ENCODE measurements around the gene NNT. TPM values are rescaled to one million over a fixed set of nuclear protein-coding genes. Genes with fewer than 3 reads are reported as not detected.
"Not testable (repeated sequence)": the region's sequence is repeated elsewhere in the genome, so short reads cannot be mapped to it uniquely, and the experiment has no call there.

The NNT gene
- total and polyA plus RNA-seq, 5 donors from 2014 or later = 46.2 to 64.1 (median 49.6) TPM

- no peak overlapping the region for H3K4me3 ChIP-seq (ENCODE audit: low read depth, low read length)
- Mint-ChIP-seq H3K4me1 (peaks cover 0 to 6% (median under 1%) of the 10 kb centered on the region in 4 donors), H3K27me3 (no peaks in the 10 kb centered on the region), H3K27ac (no peak overlapping the region), H3K9me3 (peaks cover 0 to 3% (median 0%) of the 10 kb centered on the region in 7 donors), H3K4me3 (no peak overlapping the region), H3K36me3 (peaks cover 19% of the 10 kb centered on the region)
- H3K36me3 ChIP-seq (ENCODE audit: control insufficient read depth, insufficient read depth, low read length) = no peaks in the 10 kb centered on the region
- no peaks in the 10 kb centered on the region for H3K9me3 ChIP-seq (ENCODE audit: control insufficient read depth in 2 of 2, low read length in 2 of 2)
- DNase-seq (no peak), ATAC-seq (ENCODE audit: low read depth in 2 of 2) (no peak)
- no peak overlapping the region for H3K27ac ChIP-seq (ENCODE audit: insufficient read depth, low read length, poor library complexity, severe bottlenecking)
- H3K27me3 ChIP-seq (ENCODE audit: control insufficient read depth, insufficient read depth, low read length) = no peaks in the 10 kb centered on the region
- H3K4me1 ChIP-seq (ENCODE audit: control insufficient read depth, insufficient read depth, low read length, poor library complexity, severe bottlenecking) = peaks cover 2% of the 10 kb centered on the region
Measured at GRCh38 chr5:43588842-43589241, 14.1 kb upstream of the NNT start.

DNA sequence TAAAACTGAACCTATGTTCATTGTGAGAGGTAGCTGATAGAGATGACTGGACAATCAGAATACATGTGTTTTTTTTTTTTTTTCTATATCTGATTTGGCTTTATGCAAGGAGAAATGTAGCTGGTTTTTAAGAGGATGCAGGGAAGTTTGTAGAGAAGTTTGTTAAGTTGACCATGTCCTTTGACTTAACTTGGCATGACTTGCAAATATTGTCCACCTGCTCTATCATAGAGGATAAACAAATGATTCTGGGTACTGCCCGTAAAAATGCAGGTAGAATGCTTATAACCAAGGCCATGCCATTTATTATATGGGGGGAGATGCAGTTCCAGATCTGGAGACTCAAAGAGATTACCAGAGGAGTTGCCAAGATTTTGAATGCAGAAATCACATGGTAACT is 13.7 kb upstream of the NNT start:
- H3K27me3 ChIP-seq (ENCODE audit: control insufficient read depth, insufficient read depth, low read length) = no peaks in the 10 kb centered on the region
- H3K4me1 Mint-ChIP-seq = peaks cover 0 to 6% (median under 1%) of the 10 kb centered on the region in 4 donors
- no peak overlapping the region for H3K4me3 ChIP-seq (ENCODE audit: low read depth, low read length)
- H3K36me3 ChIP-seq (ENCODE audit: control insufficient read depth, insufficient read depth, low read length) = no peaks in the 10 kb centered on the region
- H3K9me3 ChIP-seq (ENCODE audit: control insufficient read depth in 2 of 2, low read length in 2 of 2) = no peaks in the 10 kb centered on the region
- peaks cover 2% of the 10 kb centered on the region for H3K4me1 ChIP-seq (ENCODE audit: control insufficient read depth, insufficient read depth, low read length, poor library complexity, severe bottlenecking)
- H3K4me3 Mint-ChIP-seq = no peak overlapping the region
- no peak overlapping the region for H3K27ac Mint-ChIP-seq
- H3K27ac ChIP-seq (ENCODE audit: insufficient read depth, low read length, poor library complexity, severe bottlenecking) = no peak overlapping the region
- H3K27me3 Mint-ChIP-seq = no peaks in the 10 kb centered on the region
- H3K9me3 Mint-ChIP-seq = peaks cover 0 to 3% (median 0%) of the 10 kb centered on the region in 7 donors
- no peak for ATAC-seq (ENCODE audit: low read depth in 2 of 2)
- H3K36me3 Mint-ChIP-seq = peaks cover 19% of the 10 kb centered on the region
- no peak for DNase-seq

GRCh38 chr5:43590700-43591099 is 12.3 kb upstream of the NNT start:
- Mint-ChIP-seq H3K27ac (no peak overlapping the region), H3K4me1 (peaks cover 0 to 6% (median under 1%) of the 10 kb centered on the region in 4 donors), H3K36me3 (peaks cover 19% of the 10 kb centered on the region), H3K9me3 (peaks cover 0 to 3% (median 0%) of the 10 kb centered on the region in 7 donors), H3K4me3 (no peak overlapping the region), H3K27me3 (no peaks in the 10 kb centered on the region)
- Histone ChIP-seq H3K27ac (ENCODE audit: insufficient read depth, low read length, poor library complexity, severe bottlenecking) (no peak overlapping the region), H3K4me1 (ENCODE audit: control insufficient read depth, insufficient read depth, low read length, poor library complexity, severe bottlenecking) (peaks cover 2% of the 10 kb centered on the region), H3K27me3 (ENCODE audit: control insufficient read depth, insufficient read depth, low read length) (no peaks in the 10 kb centered on the region), H3K4me3 (ENCODE audit: low read depth, low read length) (no peak overlapping the region), H3K9me3 (ENCODE audit: control insufficient read depth in 2 of 2, low read length in 2 of 2) (no peaks in the 10 kb centered on the region), H3K36me3 (ENCODE audit: control insufficient read depth, insufficient read depth, low read length) (no peaks in the 10 kb centered on the region)
- no peak for ATAC-seq (ENCODE audit: low read depth in 2 of 2)
- DNase-seq = no peak

- Mint-ChIP-seq H3K9me3 (peaks cover 0 to 3% (median 0%) of the 10 kb centered on the region in 7 donors), H3K27me3 (no peaks in the 10 kb centered on the region), H3K4me1 (peaks cover 0 to 6% (median under 1%) of the 10 kb centered on the region in 4 donors), H3K27ac (peak overlapping the region in 1 of 3 donors; percentile 50), H3K36me3 (peaks cover 10% of the 10 kb centered on the region), H3K4me3 (no peak overlapping the region)
- no peaks in the 10 kb centered on the region for H3K27me3 ChIP-seq (ENCODE audit: control insufficient read depth, insufficient read depth, low read length)
- no peak for ATAC-seq (ENCODE audit: low read depth in 2 of 2)
- no peaks in the 10 kb centered on the region for H3K9me3 ChIP-seq (ENCODE audit: control insufficient read depth in 2 of 2, low read length in 2 of 2)
- no peak for DNase-seq
- H3K4me3 ChIP-seq (ENCODE audit: low read depth, low read length) = no peak overlapping the region
- no peak overlapping the region for H3K27ac ChIP-seq (ENCODE audit: insufficient read depth, low read length, poor library complexity, severe bottlenecking)
- H3K36me3 ChIP-seq (ENCODE audit: control insufficient read depth, insufficient read depth, low read length) = no peaks in the 10 kb centered on the region
- peaks cover 2% of the 10 kb centered on the region for H3K4me1 ChIP-seq (ENCODE audit: control insufficient read depth, insufficient read depth, low read length, poor library complexity, severe bottlenecking)
Measured at GRCh38 chr5:43592363-43592762, 10.6 kb upstream of the NNT start.

GRCh38 chr5:43598927-43599326 is 4.1 kb upstream of the NNT start:
- H3K4me3 Mint-ChIP-seq = peak overlapping the region in 1 of 4 donors; percentile 85
- H3K27me3 ChIP-seq (ENCODE audit: control insufficient read depth, insufficient read depth, low read length); H3K9me3 ChIP-seq (ENCODE audit: control insufficient read depth in 2 of 2, low read length in 2 of 2); H3K9me3 Mint-ChIP-seq; H3K27me3 Mint-ChIP-seq; H3K36me3 Mint-ChIP-seq; ATAC-seq (ENCODE audit: low read depth in 2 of 2); H3K4me3 ChIP-seq (ENCODE audit: low read depth, low read length); H3K27ac ChIP-seq (ENCODE audit: insufficient read depth, low read length, poor library complexity, severe bottlenecking); H3K36me3 ChIP-seq (ENCODE audit: control insufficient read depth, insufficient read depth, low read length); DNase-seq; H3K27ac Mint-ChIP-seq: not testable (repeated sequence)
- peaks cover 14 to 32% (median 22%) of the 10 kb centered on the region in 4 donors for H3K4me1 Mint-ChIP-seq
- peaks cover 27% of the 10 kb centered on the region for H3K4me1 ChIP-seq (ENCODE audit: control insufficient read depth, insufficient read depth, low read length, poor library complexity, severe bottlenecking)

GRCh38 chr5:43601454-43602260 is 1.3 kb upstream of the NNT start:
- Mint-ChIP-seq H3K27me3 (no peaks in the 10 kb centered on the region), H3K4me1 (peaks cover 14 to 56% (median 38%) of the 10 kb centered on the region in 4 donors), H3K4me3 (peak overlapping the region; percentile 92 to 97 (median 93)), H3K9me3 (no peaks in the 10 kb centered on the region), H3K36me3 (peaks cover 8% of the 10 kb centered on the region), H3K27ac (peak overlapping the region; percentile 52 to 98 (median 96))
- DNase-seq (peak in 1 of 3 donors; percentile 33), ATAC-seq (ENCODE audit: low read depth in 2 of 2) (no peak)
- H3K4me3 ChIP-seq (ENCODE audit: low read depth, low read length) = peak overlapping the region; percentile 93
- peak overlapping the region; percentile 86 for H3K27ac ChIP-seq (ENCODE audit: insufficient read depth, low read length, poor library complexity, severe bottlenecking)
- H3K9me3 ChIP-seq (ENCODE audit: control insufficient read depth in 2 of 2, low read length in 2 of 2) = no peaks in the 10 kb centered on the region
- peaks cover 4% of the 10 kb centered on the region for H3K36me3 ChIP-seq (ENCODE audit: control insufficient read depth, insufficient read depth, low read length)
- H3K27me3 ChIP-seq (ENCODE audit: control insufficient read depth, insufficient read depth, low read length) = no peaks in the 10 kb centered on the region
- peaks cover 37% of the 10 kb centered on the region for H3K4me1 ChIP-seq (ENCODE audit: control insufficient read depth, insufficient read depth, low read length, poor library complexity, severe bottlenecking)

DNA sequence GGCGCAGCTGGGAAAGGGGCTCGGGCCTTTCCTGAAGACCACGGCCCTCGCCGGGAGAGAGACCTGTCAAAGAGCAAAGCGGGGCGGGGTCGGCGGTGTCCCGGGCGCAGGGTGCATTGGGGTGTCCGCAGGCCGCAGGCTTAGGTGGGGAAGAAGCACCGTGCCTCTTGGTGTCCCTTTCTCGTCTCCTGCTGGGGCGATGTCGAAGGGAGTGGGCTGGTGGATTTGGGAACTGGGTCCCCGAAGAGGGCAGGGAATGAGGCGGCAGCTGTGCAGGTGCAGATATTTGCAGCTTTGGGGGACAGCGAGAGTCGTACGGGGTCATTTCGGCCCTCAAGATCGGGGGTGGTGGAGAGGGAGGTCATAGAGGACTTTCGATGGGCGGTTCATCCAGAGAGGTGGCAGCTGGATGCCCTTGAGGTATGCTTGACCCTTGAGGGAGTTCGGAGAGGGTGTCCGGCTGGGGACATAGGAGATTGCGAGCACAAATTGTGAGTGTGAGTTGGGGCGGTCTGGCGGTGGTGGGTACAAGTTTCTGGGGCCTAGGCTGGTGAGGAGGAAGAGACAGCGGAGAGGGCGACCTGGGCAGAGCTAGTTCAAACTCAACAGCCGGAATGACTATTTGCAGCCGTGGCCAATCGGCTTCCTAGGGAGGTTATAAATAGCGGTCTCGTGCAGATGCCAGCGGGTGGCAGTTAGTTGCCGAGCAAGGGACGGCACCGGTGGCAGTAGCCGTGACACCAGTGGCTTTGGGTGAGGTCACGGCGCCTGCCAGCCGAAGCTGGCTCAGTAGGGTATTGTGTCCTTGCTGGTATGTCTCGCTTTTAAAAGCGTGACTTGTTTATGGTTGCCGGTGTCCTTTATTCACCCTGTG is 601 bp downstream of the NNT start:
- peaks cover 15% of the 10 kb centered on the region for H3K36me3 Mint-ChIP-seq
- DNase-seq (peak; percentile 63 to 90 (median 76)), ATAC-seq (ENCODE audit: low read depth in 2 of 2) (peak; percentile 74 to 77)
- Histone ChIP-seq H3K36me3 (ENCODE audit: control insufficient read depth, insufficient read depth, low read length) (peaks cover 4% of the 10 kb centered on the region), H3K27ac (ENCODE audit: insufficient read depth, low read length, poor library complexity, severe bottlenecking) (peak overlapping the region; percentile 86), H3K27me3 (ENCODE audit: control insufficient read depth, insufficient read depth, low read length) (no peaks in the 10 kb centered on the region), H3K4me1 (ENCODE audit: control insufficient read depth, insufficient read depth, low read length, poor library complexity, severe bottlenecking) (peaks cover 37% of the 10 kb centered on the region), H3K9me3 (ENCODE audit: control insufficient read depth in 2 of 2, low read length in 2 of 2) (no peaks in the 10 kb centered on the region), H3K4me3 (ENCODE audit: low read depth, low read length) (peak overlapping the region; percentile 84)
- H3K9me3 Mint-ChIP-seq = no peaks in the 10 kb centered on the region
- peaks cover 14 to 67% (median 49%) of the 10 kb centered on the region in 4 donors for H3K4me1 Mint-ChIP-seq
- H3K27ac Mint-ChIP-seq = peak overlapping the region; percentile 89 to 98 (median 96)
- no peaks in the 10 kb centered on the region for H3K27me3 Mint-ChIP-seq
- peak overlapping the region; percentile 92 to 97 (median 93) for H3K4me3 Mint-ChIP-seq
